GM23338 (cell line): ENCODE measurements around the gene PSPN.

Experiments used
- CREB1 ChIP-seq: fragments of 250-450 bp; sonication (Bioruptor Pico); IDR thresholded peaks from 2 replicates; pipeline ENCODE4 v1.5.0; 2020; ENCODE audit warnings: low read depth, mild to moderate bottlenecking, moderate library complexity
- CTCF ChIP-seq, 2 experiments: fragments of 200-600 bp in 1 of 2; sonication (generic) in 1 of 2; conservative IDR thresholded peaks; 2 replicates each; pipeline versions ENCODE4 v1.5.1 to v1.6.1; 2016 to 2017; ENCODE audit warnings: antibody characterized with exemption in 2 of 2, low read depth in 2 of 2, mild to moderate bottlenecking in 2 of 2, moderate library complexity in 1 of 2
- ETS1 ChIP-seq: IDR thresholded peaks from 2 replicates; pipeline ENCODE4 v1.6.1; 2016; ENCODE audit warnings: antibody characterized with exemption
- EZH2 ChIP-seq: fragments of 200-600 bp; sonication (generic); IDR thresholded peaks from one replicate; pipeline ENCODE4 v1.8.0; 2017; ENCODE audit warnings: antibody characterized with exemption, mild to moderate bottlenecking, low read depth; ENCODE audit not compliant: unreplicated experiment
- EZH2phosphoT487 ChIP-seq: fragments of 200-600 bp; sonication (generic); IDR thresholded peaks from one replicate; pipeline ENCODE4 v1.8.1; 2018; ENCODE audit warnings: antibody characterized with exemption; ENCODE audit not compliant: unreplicated experiment
- JUNB ChIP-seq: IDR thresholded peaks from one replicate; pipeline ENCODE4 v1.6.1; 2016; ENCODE audit warnings: antibody characterized with exemption; ENCODE audit not compliant: unreplicated experiment
- NANOG ChIP-seq: IDR thresholded peaks from 2 replicates; pipeline ENCODE4 v1.6.1; 2016; ENCODE audit warnings: antibody characterized with exemption, borderline replicate concordance
- POLR2AphosphoS5 ChIP-seq: IDR thresholded peaks from 2 replicates; pipeline ENCODE4 v1.6.1; 2016; ENCODE audit warnings: antibody characterized with exemption, low read depth
- ZNF114 ChIP-seq: fragments of 250-450 bp; sonication (Bioruptor Pico); IDR thresholded peaks from 2 replicates; pipeline ENCODE4 v1.5.0; 2020; ENCODE audit warnings: mild to moderate bottlenecking, moderate library complexity
- ZNF331 ChIP-seq: fragments of 250-450 bp; sonication (Bioruptor Pico); IDR thresholded peaks from 2 replicates; pipeline ENCODE4 v1.5.0; 2020; ENCODE audit warnings: low read depth, mild to moderate bottlenecking, moderate library complexity
- TF ChIP-seq, protein P1 (sequence below): IDR thresholded peaks from one replicate; pipeline ENCODE4 v1.6.1; 2018; ENCODE audit warnings: antibody characterized with exemption; ENCODE audit not compliant: unreplicated experiment

DNA sequence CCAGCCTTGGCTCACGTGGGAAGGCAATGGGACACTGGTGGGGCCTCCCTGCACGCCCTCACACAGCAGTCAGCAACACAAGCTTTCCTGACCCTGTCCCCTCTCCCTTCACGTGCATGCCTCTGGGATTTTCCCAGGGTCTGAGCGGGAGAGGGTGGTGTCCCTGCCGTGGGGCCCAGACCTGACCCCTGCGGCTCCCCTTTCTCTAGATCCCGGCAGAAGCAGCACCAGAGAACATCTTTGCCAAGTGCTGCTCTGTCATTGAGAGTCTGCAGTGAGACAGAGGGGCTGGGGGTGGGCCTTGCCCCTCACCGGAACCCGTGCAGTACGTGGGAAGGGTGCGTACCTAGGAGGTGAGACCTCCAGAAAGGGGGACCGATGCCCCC, 36.3 kb upstream of the PSPN start:
- TF ChIP-seq, protein P1, sequence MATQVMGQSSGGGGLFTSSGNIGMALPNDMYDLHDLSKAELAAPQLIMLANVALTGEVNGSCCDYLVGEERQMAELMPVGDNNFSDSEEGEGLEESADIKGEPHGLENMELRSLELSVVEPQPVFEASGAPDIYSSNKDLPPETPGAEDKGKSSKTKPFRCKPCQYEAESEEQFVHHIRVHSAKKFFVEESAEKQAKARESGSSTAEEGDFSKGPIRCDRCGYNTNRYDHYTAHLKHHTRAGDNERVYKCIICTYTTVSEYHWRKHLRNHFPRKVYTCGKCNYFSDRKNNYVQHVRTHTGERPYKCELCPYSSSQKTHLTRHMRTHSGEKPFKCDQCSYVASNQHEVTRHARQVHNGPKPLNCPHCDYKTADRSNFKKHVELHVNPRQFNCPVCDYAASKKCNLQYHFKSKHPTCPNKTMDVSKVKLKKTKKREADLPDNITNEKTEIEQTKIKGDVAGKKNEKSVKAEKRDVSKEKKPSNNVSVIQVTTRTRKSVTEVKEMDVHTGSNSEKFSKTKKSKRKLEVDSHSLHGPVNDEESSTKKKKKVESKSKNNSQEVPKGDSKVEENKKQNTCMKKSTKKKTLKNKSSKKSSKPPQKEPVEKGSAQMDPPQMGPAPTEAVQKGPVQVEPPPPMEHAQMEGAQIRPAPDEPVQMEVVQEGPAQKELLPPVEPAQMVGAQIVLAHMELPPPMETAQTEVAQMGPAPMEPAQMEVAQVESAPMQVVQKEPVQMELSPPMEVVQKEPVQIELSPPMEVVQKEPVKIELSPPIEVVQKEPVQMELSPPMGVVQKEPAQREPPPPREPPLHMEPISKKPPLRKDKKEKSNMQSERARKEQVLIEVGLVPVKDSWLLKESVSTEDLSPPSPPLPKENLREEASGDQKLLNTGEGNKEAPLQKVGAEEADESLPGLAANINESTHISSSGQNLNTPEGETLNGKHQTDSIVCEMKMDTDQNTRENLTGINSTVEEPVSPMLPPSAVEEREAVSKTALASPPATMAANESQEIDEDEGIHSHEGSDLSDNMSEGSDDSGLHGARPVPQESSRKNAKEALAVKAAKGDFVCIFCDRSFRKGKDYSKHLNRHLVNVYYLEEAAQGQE = no peak
- no peak for TF ChIP-seq CTCF (conservative IDR thresholded peaks at IDR 0.05; ENCODE audit: low read depth in 2 of 2)
- no peak for TF ChIP-seq CREB1 (CRISPR knock-in tag)
- no peak for TF ChIP-seq EZH2
- TF ChIP-seq POLR2AphosphoS5 = no peak
- TF ChIP-seq ZNF114 (CRISPR knock-in tag) = no peak
- no peak for TF ChIP-seq ETS1
- no peak for TF ChIP-seq EZH2phosphoT487
- TF ChIP-seq NANOG = no peak
- TF ChIP-seq JUNB = no peak
- no peak for TF ChIP-seq ZNF331 (CRISPR knock-in tag)
